ENCODE measurements around the gene TMEM238.
A peak's percentile ranks its signal among the peaks of the same experiment; 100 is the strongest.

Gene TMEM238

DNA sequence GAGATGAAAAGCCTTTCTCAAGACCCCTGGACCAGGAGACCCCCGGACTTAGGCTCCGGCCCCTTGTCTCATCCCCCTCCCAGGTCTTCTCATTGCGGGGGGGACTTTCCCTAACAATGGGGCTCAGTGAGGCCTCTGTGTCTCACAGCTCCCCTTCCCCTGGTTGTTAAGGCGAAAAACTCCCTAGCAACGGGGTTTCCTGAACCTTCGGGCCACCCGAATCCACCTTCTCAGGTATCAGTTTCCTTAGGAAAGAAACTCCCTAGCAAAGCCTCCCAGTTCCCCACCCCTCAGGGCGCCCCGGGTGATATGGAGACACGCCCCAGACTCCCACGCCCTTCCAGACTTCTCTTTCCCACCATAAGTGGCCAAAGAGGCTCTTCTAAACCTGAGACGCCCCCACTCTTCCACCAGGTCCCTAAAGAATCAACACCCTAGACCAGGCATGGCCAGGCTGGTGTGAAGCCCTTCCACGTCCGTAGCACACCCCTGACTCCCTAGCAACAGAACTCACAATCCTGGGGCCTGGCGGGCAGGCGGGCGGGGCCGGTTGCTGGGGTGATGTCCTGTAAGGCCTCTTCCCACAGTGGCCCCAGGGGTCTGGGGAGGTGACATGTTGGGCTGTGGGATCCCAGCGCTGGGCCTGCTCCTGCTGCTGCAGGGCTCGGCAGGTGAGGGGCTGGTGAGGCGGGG, 7.7 kb downstream of the TMEM238 start, which contains the start of gene TMEM190:
TMEM190 (plus strand) TSS at position 586 of the 693 bp plus-strand sequence; CDS start at position 614, 28 bp downstream.
- H3K9me3 ChIP-seq (ENCODE audit: severe bottlenecking): no peaks in the 10 kb centered on the region
- H3K36me3 ChIP-seq: no peaks in the 10 kb centered on the region
- DNase-seq: no peak
- no peaks in the 10 kb centered on the region for H3K27me3 ChIP-seq (ENCODE audit: insufficient read depth, low read depth, severe bottlenecking)
- TF ChIP-seq, protein P1, sequence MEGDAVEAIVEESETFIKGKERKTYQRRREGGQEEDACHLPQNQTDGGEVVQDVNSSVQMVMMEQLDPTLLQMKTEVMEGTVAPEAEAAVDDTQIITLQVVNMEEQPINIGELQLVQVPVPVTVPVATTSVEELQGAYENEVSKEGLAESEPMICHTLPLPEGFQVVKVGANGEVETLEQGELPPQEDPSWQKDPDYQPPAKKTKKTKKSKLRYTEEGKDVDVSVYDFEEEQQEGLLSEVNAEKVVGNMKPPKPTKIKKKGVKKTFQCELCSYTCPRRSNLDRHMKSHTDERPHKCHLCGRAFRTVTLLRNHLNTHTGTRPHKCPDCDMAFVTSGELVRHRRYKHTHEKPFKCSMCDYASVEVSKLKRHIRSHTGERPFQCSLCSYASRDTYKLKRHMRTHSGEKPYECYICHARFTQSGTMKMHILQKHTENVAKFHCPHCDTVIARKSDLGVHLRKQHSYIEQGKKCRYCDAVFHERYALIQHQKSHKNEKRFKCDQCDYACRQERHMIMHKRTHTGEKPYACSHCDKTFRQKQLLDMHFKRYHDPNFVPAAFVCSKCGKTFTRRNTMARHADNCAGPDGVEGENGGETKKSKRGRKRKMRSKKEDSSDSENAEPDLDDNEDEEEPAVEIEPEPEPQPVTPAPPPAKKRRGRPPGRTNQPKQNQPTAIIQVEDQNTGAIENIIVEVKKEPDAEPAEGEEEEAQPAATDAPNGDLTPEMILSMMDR (IDR thresholded peaks at IDR 0.05; ENCODE audit: low read depth, low read length): no peak
- peak within 1 kb of the TSS; percentile 37 for H3K27ac ChIP-seq
- H3K4me3 ChIP-seq (ENCODE audit: low read depth, low read length): peak within 1 kb of the TSS; percentile 46

DNA sequence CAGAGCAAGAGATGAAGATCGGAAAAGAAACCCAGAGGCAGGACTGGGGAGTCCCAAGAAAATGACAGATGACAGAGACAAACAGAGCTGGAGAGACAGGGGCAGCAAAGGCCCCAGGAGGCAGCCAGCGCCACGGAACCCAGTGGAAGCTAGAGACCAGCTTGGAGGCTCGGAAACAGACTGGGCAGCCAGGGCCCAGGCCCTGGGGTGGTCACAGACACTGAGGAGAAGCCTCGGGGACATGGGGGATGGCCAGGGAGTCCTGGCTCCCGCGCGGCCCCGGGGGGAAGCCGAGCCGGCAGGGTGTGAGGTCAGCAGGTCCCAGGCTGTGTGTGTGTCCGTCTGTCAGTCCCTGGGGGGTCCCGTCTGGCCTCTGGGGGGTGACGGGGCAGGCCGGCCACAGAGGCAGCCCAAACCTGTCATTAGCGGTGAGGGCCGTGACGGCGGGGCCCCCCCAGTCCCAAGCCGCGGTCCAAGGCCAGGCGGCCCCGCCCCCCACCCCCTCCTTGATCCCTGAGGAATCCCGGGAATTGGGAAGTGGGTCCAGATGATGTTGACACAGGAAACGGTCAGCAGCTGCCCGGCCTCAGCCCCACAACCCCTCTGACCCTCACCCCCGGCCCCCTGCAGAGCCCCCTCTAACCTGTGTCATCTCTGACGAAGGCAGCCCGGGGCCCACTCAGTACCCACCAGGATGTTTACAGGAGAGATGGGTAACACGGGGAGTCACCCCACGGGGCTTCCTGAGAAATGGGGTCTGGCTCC, 9.9 kb downstream of the TMEM238 start:
- Histone ChIP-seq H3K27me3 (ENCODE audit: insufficient read depth, low read depth, severe bottlenecking) (no peaks in the 10 kb centered on the region), H3K4me3 (ENCODE audit: low read depth, low read length) (no peak overlapping the region), H3K36me3 (no peaks in the 10 kb centered on the region), H3K27ac (no peak overlapping the region), H3K9me3 (ENCODE audit: severe bottlenecking) (no peaks in the 10 kb centered on the region)
- DNase-seq: no peak
- TF ChIP-seq, protein P1 (IDR thresholded peaks at IDR 0.05; ENCODE audit: low read depth, low read length): no peak

DNA sequence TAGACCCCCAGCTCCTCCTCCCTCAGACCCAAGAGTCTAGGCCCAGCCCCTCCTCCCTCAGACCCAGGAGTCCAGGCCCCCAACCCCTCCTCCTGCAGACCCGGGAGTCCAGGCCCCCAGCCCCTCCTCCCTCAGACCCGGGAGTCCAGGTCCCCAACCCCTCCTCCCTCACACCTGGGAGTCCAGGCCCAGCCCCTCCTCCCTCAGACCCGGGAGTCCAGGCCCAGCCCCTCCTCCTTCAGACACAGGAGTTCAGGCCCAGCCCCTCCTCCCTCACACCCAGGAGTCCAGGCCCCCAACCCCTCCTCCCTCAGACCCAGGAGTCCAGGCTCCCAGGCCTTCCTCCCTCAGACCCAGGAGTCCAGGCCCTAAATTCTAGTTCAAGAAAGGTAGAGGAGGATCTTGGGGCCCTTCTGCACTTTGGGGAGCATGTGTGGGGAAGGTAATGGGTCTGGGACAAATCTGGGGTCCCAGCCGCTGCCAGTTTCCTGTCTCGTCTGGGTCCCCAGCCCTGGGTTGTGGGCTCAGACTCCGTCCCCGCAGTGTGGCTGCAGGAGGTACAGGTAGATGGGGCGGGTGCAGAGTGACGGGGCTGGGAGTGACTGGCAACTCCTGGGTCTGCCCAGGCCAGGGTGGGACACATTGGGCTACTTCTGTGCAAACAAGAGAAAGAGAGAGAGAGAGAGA, 10.6 kb downstream of the TMEM238 start:
- H3K36me3 ChIP-seq: no peaks in the 10 kb centered on the region
- DNase-seq: no peak
- TF ChIP-seq, protein P1 (IDR thresholded peaks at IDR 0.05; ENCODE audit: low read depth, low read length): no peak
- H3K27me3 ChIP-seq (ENCODE audit: insufficient read depth, low read depth, severe bottlenecking): no peaks in the 10 kb centered on the region
- no peaks in the 10 kb centered on the region for H3K9me3 ChIP-seq (ENCODE audit: severe bottlenecking)
- H3K27ac ChIP-seq: no peak overlapping the region
- H3K4me3 ChIP-seq (ENCODE audit: low read depth, low read length): no peak overlapping the region

DNA sequence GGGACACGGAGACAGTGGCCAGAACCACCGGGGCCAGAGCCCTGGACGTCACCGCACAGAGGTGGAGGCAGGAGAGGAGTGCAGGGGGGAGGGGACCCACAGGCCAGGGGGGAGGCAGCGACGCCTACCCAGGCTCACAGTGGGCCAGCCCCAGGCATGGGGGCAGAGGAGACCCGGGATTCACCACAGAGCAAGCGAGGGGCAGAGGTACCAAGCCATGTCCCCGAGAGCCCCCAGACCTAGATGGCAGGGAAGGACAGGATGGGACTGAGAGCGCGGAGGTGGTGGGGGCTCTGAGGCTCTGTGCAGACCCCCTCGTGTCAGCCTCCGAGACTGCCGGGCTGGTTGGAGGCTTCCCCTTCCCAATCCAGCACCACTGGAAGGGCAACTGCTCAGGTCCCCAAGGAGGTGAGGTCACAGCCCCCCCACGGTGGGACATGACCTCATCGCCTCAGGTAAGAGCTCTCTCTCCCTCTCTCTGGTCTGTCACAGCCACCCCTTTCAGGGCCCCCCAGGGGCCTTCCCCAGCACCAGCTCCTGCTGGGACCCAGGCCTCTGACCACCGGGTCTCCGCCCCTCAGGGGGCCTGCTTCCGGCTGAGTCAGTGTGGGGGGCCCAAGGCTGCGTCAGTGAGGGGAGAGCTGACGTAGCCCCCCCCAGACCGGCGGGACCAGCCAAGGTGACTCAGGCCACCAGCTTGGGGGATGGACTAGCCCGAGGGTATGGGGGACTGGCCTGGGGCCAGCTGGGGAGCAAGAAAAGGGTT, 11.6 kb downstream of the TMEM238 start:
- H3K36me3 ChIP-seq: no peaks in the 10 kb centered on the region
- H3K27ac ChIP-seq: no peak overlapping the region
- no peak overlapping the region for H3K4me3 ChIP-seq (ENCODE audit: low read depth, low read length)
- no peaks in the 10 kb centered on the region for H3K9me3 ChIP-seq (ENCODE audit: severe bottlenecking)
- no peak for DNase-seq
- H3K27me3 ChIP-seq (ENCODE audit: insufficient read depth, low read depth, severe bottlenecking): no peaks in the 10 kb centered on the region
- TF ChIP-seq, protein P1 (IDR thresholded peaks at IDR 0.05; ENCODE audit: low read depth, low read length): no peak

DNA sequence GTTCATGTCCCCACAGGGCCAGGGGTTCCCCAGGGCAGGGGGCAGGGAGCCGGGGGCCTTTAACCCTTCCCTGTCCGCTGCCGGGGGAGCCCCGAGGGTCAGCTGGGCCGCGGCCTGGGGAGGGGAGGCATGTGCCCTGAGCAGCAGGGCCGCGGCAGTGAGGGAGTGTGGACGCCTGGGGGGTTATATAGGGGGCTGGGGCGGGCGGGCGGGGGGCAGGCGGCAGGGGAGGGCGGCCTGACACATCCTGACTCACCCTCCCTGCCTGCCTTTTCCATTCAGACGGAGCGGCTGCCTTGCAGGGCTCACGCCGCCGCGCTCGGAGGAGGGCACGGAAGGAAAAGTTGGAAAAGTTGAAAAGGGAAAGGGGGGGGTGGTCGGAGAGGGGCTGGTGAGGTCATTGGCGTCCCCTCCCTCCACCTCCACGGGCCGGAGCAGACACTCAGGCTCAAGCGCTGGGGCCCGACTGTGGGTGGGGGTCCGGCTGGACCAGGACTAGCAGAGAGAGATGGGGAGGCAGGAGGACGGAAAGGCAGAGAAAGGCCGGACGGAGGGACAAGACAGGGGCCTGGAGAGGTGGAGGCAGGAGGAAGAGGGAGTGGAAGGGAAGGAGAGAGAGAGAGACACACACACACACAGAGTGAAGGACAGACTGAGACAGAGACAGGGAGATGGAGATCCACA, 13.6 kb downstream of the TMEM238 start, which contains the start of gene IL11:
IL11 (minus strand) TSS at position 159 of the 684 bp plus-strand sequence; CDS start at position 6, 153 bp downstream.
- Histone ChIP-seq H3K27me3 (ENCODE audit: insufficient read depth, low read depth, severe bottlenecking) (no peaks in the 10 kb centered on the region), H3K4me3 (ENCODE audit: low read depth, low read length) (peak within 1 kb of the TSS; percentile 63)
- DNase-seq: no peak

More for the DNA sequence above, 13.6 kb downstream of the TMEM238 start, which contains the start of gene IL11:
- TF ChIP-seq, protein P1 (IDR thresholded peaks at IDR 0.05; ENCODE audit: low read depth, low read length): no peak
- no peaks in the 10 kb centered on the region for H3K9me3 ChIP-seq (ENCODE audit: severe bottlenecking)
- no peak within 1 kb of the TSS for H3K27ac ChIP-seq
- no peaks in the 10 kb centered on the region for H3K36me3 ChIP-seq
